HepG2 (cell line): ENCODE data around the gene NAPSA. TPM values are rescaled to one million over a fixed set of nuclear protein-coding genes. Genes with fewer than 3 reads are reported as not detected.

ENCODE experiments used
- ATAC-seq: fragments of 200-7000 bp; cut with Tn5 transposase; 3 replicates; pipeline ENCODE4 v1.9.1; 2020; ENCODE audit warnings: mild to moderate bottlenecking, moderate library complexity
- BruUV-seq: library from RNA; stranded (reverse); fragments of 400-500 nt; replicated peaks from 2 replicates; lab custom pipeline; 2021; lab: Mats Ljungman, UMichigan
- CTCF ChIA-PET: fragments of 300-600 bp; formaldehyde crosslinking; extraction: SDS; loops from one replicate; lab custom pipeline; 2021; ENCODE audit warnings: low total read pairs, inconsistent platforms, low intra/inter-chr PET ratio; lab: Yijun Ruan, JAX
- POLR2A ChIA-PET: fragments of 350-600 bp; sonication (Branson Sonifier 250); formaldehyde crosslinking; loops from one replicate; lab custom pipeline; 2020; ENCODE audit warnings: antibody characterized with exemption, inconsistent platforms; lab: Yijun Ruan, JAX
- DNase-seq: peaks from one replicate; pipeline ENCODE4 v3.0.0-alpha.2; 2015; ENCODE audit warnings: low spot score
- FAIRE-seq: peaks from 3 replicates; lab custom pipeline; 2011; peaks lifted over from hg19 to GRCh38; lab: Jason Lieb, UNC
- H2AFZ ChIP-seq: one replicate; pipeline ENCODE4 v1.6.1; 2011; ENCODE audit warnings: low read length, inconsistent platforms
- H3K27ac ChIP-seq: fragments of 300-600 bp; 3 replicates; pipeline ENCODE4 v1.8.0; 2011; ENCODE audit warnings: mixed run types, mild to moderate bottlenecking, mixed read lengths, low read length, inconsistent platforms; ENCODE audit not compliant: insufficient read depth; ENCODE audit errors: extremely low read length
- H3K27me3 ChIP-seq, 2 experiments: fragments of 200-600 bp in 1 of 2; 2 replicates in 1 of 2; 3 replicates in 1 of 2; pipeline versions ENCODE4 v1.6.0 to v1.8.0; 2011; ENCODE audit warnings: low read length in 2 of 2, mild to moderate bottlenecking in 2 of 2, moderate library complexity in 2 of 2, inconsistent platforms in 1 of 2; ENCODE audit not compliant: insufficient read depth in 2 of 2, control insufficient read depth in 1 of 2
- H3K36me3 ChIP-seq, 2 experiments: fragments of 200-600 bp in 1 of 2; replicated peaks in 1 of 2; 2 replicates in 1 of 2; 3 replicates in 1 of 2; pipeline versions ENCODE4 v1.5.1 to v1.8.0; 2011; ENCODE audit warnings: low read length in 2 of 2, inconsistent platforms in 1 of 2; ENCODE audit not compliant: insufficient read depth in 2 of 2, control insufficient read depth in 1 of 2
- H3K4me1 ChIP-seq: 2 replicates; pipeline ENCODE4 v1.5.1; 2012; ENCODE audit warnings: low read length, inconsistent platforms; ENCODE audit not compliant: insufficient read depth
- H3K4me2 ChIP-seq: 2 replicates; pipeline ENCODE4 v1.6.0; 2011; ENCODE audit warnings: low read depth, low read length, inconsistent platforms
- H3K4me3 ChIP-seq, 3 experiments: fragments of 200-600 bp in 1 of 3; sonication (generic), shearing (Covaris generic) in 1 of 3; replicated peaks in 1 of 3; 2 replicates each; pipeline ENCODE4 v1.5.1; 2011 to 2016; ENCODE audit warnings: low read length in 3 of 3, inconsistent platforms in 2 of 3, low read depth in 2 of 3, mild to moderate bottlenecking in 2 of 3, control low read depth in 1 of 3, mixed read lengths in 1 of 3; ENCODE audit not compliant: insufficient read depth in 1 of 3
- H3K79me2 ChIP-seq: one replicate; pipeline ENCODE4 v1.6.1; 2011; ENCODE audit warnings: low read length, inconsistent platforms; ENCODE audit not compliant: insufficient read depth
- H3K9ac ChIP-seq: 2 replicates; pipeline ENCODE4 v1.6.0; 2011; ENCODE audit warnings: mild to moderate bottlenecking, low read depth, low read length, inconsistent platforms; ENCODE audit not compliant: insufficient read depth
- H3K9me3 ChIP-seq: 2 replicates; pipeline ENCODE4 v1.5.1; 2012; ENCODE audit warnings: mild to moderate bottlenecking, low read length
- H4K20me1 ChIP-seq: 2 replicates; pipeline ENCODE4 v1.6.0; 2011; ENCODE audit warnings: inconsistent platforms, mild to moderate bottlenecking, low read length, moderate library complexity; ENCODE audit not compliant: insufficient read depth
- ADNP ChIP-seq: sonication (generic); formaldehyde crosslinking; IDR thresholded peaks from 2 replicates; pipeline ENCODE4 v1.4.0; 2020; ENCODE audit warnings: missing genetic modification reagents
- JARID2 ChIP-seq: sonication (generic); formaldehyde crosslinking; IDR thresholded peaks from 2 replicates; pipeline ENCODE4 v1.8.1; 2023; ENCODE audit warnings: missing genetic modification reagents, inconsistent platforms; ENCODE audit not compliant: insufficient replicate concordance
- MBNL3 ChIP-seq: fragments of 250-450 bp; sonication (Bioruptor Pico); conservative IDR thresholded peaks from 2 replicates; pipeline ENCODE4 v1.8.0; 2022; ENCODE audit warnings: mild to moderate bottlenecking, inconsistent platforms
- MIXL1 ChIP-seq: IDR thresholded peaks from 2 replicates; pipeline ENCODE4 v1.6.1; 2016
- RBFOX2 ChIP-seq: fragments of 200-400 bp; formaldehyde crosslinking; IDR thresholded peaks from 2 replicates; pipeline ENCODE4 v1.6.1; 2017; ENCODE audit warnings: low read depth, mild to moderate bottlenecking, low read length
- RORA ChIP-seq: sonication (generic); formaldehyde crosslinking; IDR thresholded peaks from 2 replicates; pipeline ENCODE4 v1.5.0; 2020; ENCODE audit warnings: mild to moderate bottlenecking, missing genetic modification reagents, moderate library complexity
- ZBTB8A ChIP-seq: sonication (generic); formaldehyde crosslinking; IDR thresholded peaks from 2 replicates; pipeline ENCODE4 v1.4.0; 2020; ENCODE audit warnings: mild to moderate bottlenecking, low read depth, missing genetic modification reagents, borderline replicate concordance
- ZMAT3 ChIP-seq: sonication (generic); formaldehyde crosslinking; conservative IDR thresholded peaks from 2 replicates; pipeline ENCODE4 v1.7.0; 2021; ENCODE audit warnings: missing genetic modification reagents
- ZNF17 ChIP-seq: sonication (generic); formaldehyde crosslinking; IDR thresholded peaks from 2 replicates; pipeline ENCODE4 v1.5.0; 2020; ENCODE audit warnings: mild to moderate bottlenecking, missing genetic modification reagents
- ZNF235 ChIP-seq: sonication (generic); formaldehyde crosslinking; IDR thresholded peaks from 2 replicates; pipeline ENCODE4 v1.8.1; 2023; ENCODE audit warnings: mild to moderate bottlenecking, missing genetic modification reagents, borderline replicate concordance
- ZNF33A ChIP-seq: sonication (generic); formaldehyde crosslinking; IDR thresholded peaks from 2 replicates; pipeline ENCODE4 v1.5.1; 2020; ENCODE audit warnings: missing genetic modification reagents, mild to moderate bottlenecking, moderate library complexity, borderline replicate concordance
- WGBS: methylation state at CpG from one replicate; pipeline ENCODE4 v1.1.6; 2017; ENCODE audit warnings: low lambda C conversion rate; 5-methylcytosine and 5-hydroxymethylcytosine counted together
- in situ Hi-C: cut with HindIII; loops from 2 replicates; pipeline ENCODE4 v1.10.0; 2017; ENCODE audit warnings: low pct_unique_long_range_greater_than_20kb; ENCODE audit not compliant: extremely low pct_ligation_motif_present
- intact Hi-C: fragments of 100-400 bp; cut with micrococcal nuclease; formaldehyde crosslinking; loops from one replicate; pipeline ENCODE4 v1.10.0; 2022; ENCODE audit not compliant: unreplicated experiment
- polyA plus RNA-seq, 8 experiments: library from polyadenylated mRNA; depleted of rRNA in 3 of 8; stranded (reverse) in 7 of 8; unstranded in 1 of 8; fragments of >200 nt; fragmentation: Illumina TruSeq in 4 of 8; extraction: Trizol in 4 of 8; gene quantifications; 2 replicates each; pipeline versions ENCODE4 v1.2.1 to v1.2.3, GENCODE V29; 2011 to 2016; ENCODE audit warnings: low read depth in 4 of 8, missing spikeins in 1 of 8, mixed read lengths in 1 of 8; ENCODE audit not compliant: insufficient read depth in 1 of 8
- total RNA-seq, 5 experiments: library from RNA; depleted of rRNA; stranded (reverse); fragments of >200 nt; fragmentation: Illumina TruSeq; extraction: Trizol; gene quantifications; 2 replicates each; pipeline ENCODE4 v1.2.3, GENCODE V29; 2016; ENCODE audit warnings: low read depth in 1 of 5
- TF ChIP-seq, protein P1 (sequence below): IDR thresholded peaks from 2 replicates; pipeline ENCODE4 v1.6.1; 2016; ENCODE audit warnings: low read depth, control low read depth
- TF ChIP-seq, protein P2 (sequence below): sonication (generic); formaldehyde crosslinking; IDR thresholded peaks from 2 replicates; pipeline ENCODE4 v1.8.0; 2022; ENCODE audit warnings: mild to moderate bottlenecking, missing genetic modification reagents; ENCODE audit not compliant: insufficient replicate concordance
- TF ChIP-seq, protein P3 (sequence below), 2 experiments: sonication (generic) in 1 of 2; formaldehyde crosslinking in 1 of 2; IDR thresholded peaks; 2 replicates each; pipeline versions ENCODE4 v1.6.1 to v1.9.0; 2014 to 2022; ENCODE audit warnings: antibody characterized with exemption in 1 of 2, borderline replicate concordance in 1 of 2, inconsistent platforms in 1 of 2, low read depth in 1 of 2, missing genetic modification reagents in 1 of 2

NAPSA gene
- total and polyA plus RNA-seq, 2 of the 13 experiments (the other 11 are each of a cell fraction or from before 2014, with no cell fraction given) = not detected

DNA sequence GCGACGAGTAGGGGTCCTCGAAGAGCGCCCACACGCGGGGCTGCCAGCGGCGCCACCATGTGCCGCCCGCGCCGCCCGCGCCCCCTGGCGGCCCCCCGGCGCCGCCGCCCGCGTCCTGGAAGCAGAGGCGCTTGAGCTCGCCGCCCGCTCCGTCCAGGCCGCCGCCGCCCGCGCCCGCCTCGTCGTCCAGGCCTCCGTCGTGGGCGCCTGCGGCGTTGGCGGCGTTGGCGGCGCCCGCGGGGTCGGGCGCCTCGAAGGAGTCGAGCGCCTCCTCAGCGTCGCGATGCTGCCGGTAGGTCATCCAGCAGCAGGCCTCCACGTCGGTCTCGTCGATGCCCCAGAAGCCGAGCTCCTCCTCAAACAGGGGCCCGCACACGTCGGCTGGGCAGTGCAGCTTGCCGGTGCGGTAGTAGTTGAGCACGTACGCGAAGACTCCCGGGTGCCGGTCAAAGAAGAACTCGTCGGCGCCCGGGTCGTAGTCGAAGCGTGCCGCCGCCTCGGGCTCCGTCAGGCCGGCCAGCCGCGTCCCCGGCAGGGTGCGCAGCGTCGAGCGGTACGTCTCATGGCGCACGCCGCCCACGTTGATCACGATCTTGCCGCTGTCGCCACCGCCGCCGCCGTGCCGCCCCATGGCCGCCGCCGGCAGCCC, 37.1 kb downstream of the NAPSA start:
- no TSS peak for BruUV-seq
- Histone ChIP-seq H4K20me1 (peaks cover 7% of the 10 kb centered on the region; the same call in 1 of the 2 replicates), H3K27me3 (no peaks in the 10 kb centered on the region), H3K9me3 (no peaks in the 10 kb centered on the region), H3K79me2 (no peaks in the 10 kb centered on the region), H3K4me3 (peak overlapping the region; percentile 40 to 75 (median 63); a peak in 5 of 6 replicates), H3K4me2 (peak overlapping the region; percentile 85), H2AFZ (no peak overlapping the region), H3K36me3 (peaks cover 0 to 3% of the 10 kb centered on the region in 2 experiments; a peak in 2 of 5 replicates), H3K27ac (no peak overlapping the region), H3K4me1 (peaks cover 62% of the 10 kb centered on the region), H3K9ac (peak overlapping the region; percentile 67)
- DNase-seq = no peak
- ChIA-PET POLR2A (interaction anchor here (0.6 to 1.7 kb wide), 14 partner anchors 9 to 477 kb away, joined by 3 to 10 read pairs (median 4); partner anchors contain the start of genes NR1H2 and POLD1), CTCF (no interaction called here)
- in situ Hi-C loops = loop anchor here (5.0 kb wide), 1 partner anchor 66 kb away; no protein-coding TSS in a partner anchor
- intact Hi-C loops = loop anchor here (5.0 kb wide), 1 partner anchor 66 kb away; no protein-coding TSS in a partner anchor
- ATAC-seq = no peak
- no peak for FAIRE-seq
- no CpG with 5 or more reads among the region's 104 CpGs for WGBS
- TF ChIP-seq RORA (CRISPR knock-in tag) (no peak), MIXL1 (no peak), ZNF33A (CRISPR knock-in tag) (no peak), RBFOX2 (0 out of 2 replicates have a peak, but pooled peaks have one; percentile 36), ZNF235 (CRISPR knock-in tag) (0 out of 2 replicates have a peak, but pooled peaks have one; percentile 32), MBNL3 (CRISPR knock-in tag) (no peak), JARID2 (CRISPR knock-in tag) (no peak), ZMAT3 (CRISPR knock-in tag) (no peak), ZBTB8A (CRISPR knock-in tag) (no peak), ZNF17 (CRISPR knock-in tag) (no peak), ADNP (CRISPR knock-in tag) (no peak)
- TF ChIP-seq, protein P1, sequence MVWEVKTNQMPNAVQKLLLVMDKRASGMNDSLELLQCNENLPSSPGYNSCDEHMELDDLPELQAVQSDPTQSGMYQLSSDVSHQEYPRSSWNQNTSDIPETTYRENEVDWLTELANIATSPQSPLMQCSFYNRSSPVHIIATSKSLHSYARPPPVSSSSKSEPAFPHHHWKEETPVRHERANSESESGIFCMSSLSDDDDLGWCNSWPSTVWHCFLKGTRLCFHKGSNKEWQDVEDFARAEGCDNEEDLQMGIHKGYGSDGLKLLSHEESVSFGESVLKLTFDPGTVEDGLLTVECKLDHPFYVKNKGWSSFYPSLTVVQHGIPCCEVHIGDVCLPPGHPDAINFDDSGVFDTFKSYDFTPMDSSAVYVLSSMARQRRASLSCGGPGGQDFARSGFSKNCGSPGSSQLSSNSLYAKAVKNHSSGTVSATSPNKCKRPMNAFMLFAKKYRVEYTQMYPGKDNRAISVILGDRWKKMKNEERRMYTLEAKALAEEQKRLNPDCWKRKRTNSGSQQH = no peak
- TF ChIP-seq, protein P2, sequence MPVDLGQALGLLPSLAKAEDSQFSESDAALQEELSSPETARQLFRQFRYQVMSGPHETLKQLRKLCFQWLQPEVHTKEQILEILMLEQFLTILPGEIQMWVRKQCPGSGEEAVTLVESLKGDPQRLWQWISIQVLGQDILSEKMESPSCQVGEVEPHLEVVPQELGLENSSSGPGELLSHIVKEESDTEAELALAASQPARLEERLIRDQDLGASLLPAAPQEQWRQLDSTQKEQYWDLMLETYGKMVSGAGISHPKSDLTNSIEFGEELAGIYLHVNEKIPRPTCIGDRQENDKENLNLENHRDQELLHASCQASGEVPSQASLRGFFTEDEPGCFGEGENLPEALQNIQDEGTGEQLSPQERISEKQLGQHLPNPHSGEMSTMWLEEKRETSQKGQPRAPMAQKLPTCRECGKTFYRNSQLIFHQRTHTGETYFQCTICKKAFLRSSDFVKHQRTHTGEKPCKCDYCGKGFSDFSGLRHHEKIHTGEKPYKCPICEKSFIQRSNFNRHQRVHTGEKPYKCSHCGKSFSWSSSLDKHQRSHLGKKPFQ (CRISPR knock-in tag) = no peak
- TF ChIP-seq, protein P3, sequence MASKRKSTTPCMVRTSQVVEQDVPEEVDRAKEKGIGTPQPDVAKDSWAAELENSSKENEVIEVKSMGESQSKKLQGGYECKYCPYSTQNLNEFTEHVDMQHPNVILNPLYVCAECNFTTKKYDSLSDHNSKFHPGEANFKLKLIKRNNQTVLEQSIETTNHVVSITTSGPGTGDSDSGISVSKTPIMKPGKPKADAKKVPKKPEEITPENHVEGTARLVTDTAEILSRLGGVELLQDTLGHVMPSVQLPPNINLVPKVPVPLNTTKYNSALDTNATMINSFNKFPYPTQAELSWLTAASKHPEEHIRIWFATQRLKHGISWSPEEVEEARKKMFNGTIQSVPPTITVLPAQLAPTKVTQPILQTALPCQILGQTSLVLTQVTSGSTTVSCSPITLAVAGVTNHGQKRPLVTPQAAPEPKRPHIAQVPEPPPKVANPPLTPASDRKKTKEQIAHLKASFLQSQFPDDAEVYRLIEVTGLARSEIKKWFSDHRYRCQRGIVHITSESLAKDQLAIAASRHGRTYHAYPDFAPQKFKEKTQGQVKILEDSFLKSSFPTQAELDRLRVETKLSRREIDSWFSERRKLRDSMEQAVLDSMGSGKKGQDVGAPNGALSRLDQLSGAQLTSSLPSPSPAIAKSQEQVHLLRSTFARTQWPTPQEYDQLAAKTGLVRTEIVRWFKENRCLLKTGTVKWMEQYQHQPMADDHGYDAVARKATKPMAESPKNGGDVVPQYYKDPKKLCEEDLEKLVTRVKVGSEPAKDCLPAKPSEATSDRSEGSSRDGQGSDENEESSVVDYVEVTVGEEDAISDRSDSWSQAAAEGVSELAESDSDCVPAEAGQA (IDR thresholded peaks at IDR 0.05; ENCODE audit: low read depth) = no peak
- TF ChIP-seq, protein P3 (CRISPR knock-in tag; IDR thresholded peaks at IDR 0.05; ENCODE audit: borderline replicate concordance) = no peak
